HepG2 (cell line): ENCODE data around the gene E2F3. TPM values are rescaled to one million over a fixed set of nuclear protein-coding genes. Genes with fewer than 3 reads are reported as not detected.

ENCODE experiments used
- GATAD1 ChIP-seq: IDR thresholded peaks from 2 replicates; pipeline ENCODE4 v1.6.1; 2016; ENCODE audit warnings: missing genetic modification reagents, missing compliant biosample characterization
- GPN1 ChIP-seq: sonication (generic); formaldehyde crosslinking; IDR thresholded peaks from 2 replicates; pipeline ENCODE4 v1.5.1; 2020; ENCODE audit warnings: missing genetic modification reagents, borderline replicate concordance
- JUNB ChIP-seq: sonication (generic); formaldehyde crosslinking; IDR thresholded peaks from 2 replicates; pipeline ENCODE4 v1.8.0; 2022; ENCODE audit warnings: missing genetic modification reagents, mild to moderate bottlenecking, borderline replicate concordance
- KAT7 ChIP-seq: IDR thresholded peaks from 2 replicates; pipeline ENCODE4 v1.6.1; 2018; ENCODE audit warnings: borderline replicate concordance, missing compliant biosample characterization
- MED8 ChIP-seq: sonication (generic); formaldehyde crosslinking; IDR thresholded peaks from 2 replicates; pipeline ENCODE4 v1.8.1; 2023; ENCODE audit warnings: mild to moderate bottlenecking, missing genetic modification reagents; ENCODE audit not compliant: insufficient replicate concordance
- TAF15 ChIP-seq: fragments of 200-400 bp; formaldehyde crosslinking; IDR thresholded peaks from one replicate; pipeline ENCODE4 v1.6.1; 2018; ENCODE audit warnings: mild to moderate bottlenecking, low read depth, low read length; ENCODE audit not compliant: poor library complexity, severe bottlenecking
- TCF7 ChIP-seq: sonication (generic); IDR thresholded peaks from 2 replicates; pipeline ENCODE4 v1.6.1; 2016; ENCODE audit warnings: antibody characterized with exemption, low read depth
- ZNF180 ChIP-seq: sonication (generic); formaldehyde crosslinking; IDR thresholded peaks from 2 replicates; pipeline ENCODE4 v1.4.0; 2020; ENCODE audit warnings: low read depth, missing genetic modification reagents, borderline replicate concordance
- ZNF446 ChIP-seq: sonication (generic); formaldehyde crosslinking; IDR thresholded peaks from 2 replicates; pipeline ENCODE4 v1.5.0; 2020; ENCODE audit warnings: mild to moderate bottlenecking, missing genetic modification reagents
- ZNF512B ChIP-seq: sonication (generic); formaldehyde crosslinking; IDR thresholded peaks from 2 replicates; pipeline ENCODE4 v1.5.1; 2020; ENCODE audit warnings: missing genetic modification reagents, mild to moderate bottlenecking, borderline replicate concordance
- ZNF558 ChIP-seq: sonication (generic); formaldehyde crosslinking; IDR thresholded peaks from 2 replicates; pipeline ENCODE4 v1.9.0; 2022; ENCODE audit warnings: mild to moderate bottlenecking, missing genetic modification reagents, borderline replicate concordance
- ZNF713 ChIP-seq: sonication (generic); formaldehyde crosslinking; IDR thresholded peaks from 2 replicates; pipeline ENCODE4 v1.4.0; 2020; ENCODE audit warnings: mild to moderate bottlenecking, missing genetic modification reagents
- polyA plus RNA-seq, 8 experiments: library from polyadenylated mRNA; depleted of rRNA in 3 of 8; stranded (reverse) in 7 of 8; unstranded in 1 of 8; fragments of >200 nt; fragmentation: Illumina TruSeq in 4 of 8; extraction: Trizol in 4 of 8; gene quantifications; 2 replicates each; pipeline versions ENCODE4 v1.2.1 to v1.2.3, GENCODE V29; 2011 to 2016; ENCODE audit warnings: low read depth in 4 of 8, missing spikeins in 1 of 8, mixed read lengths in 1 of 8; ENCODE audit not compliant: insufficient read depth in 1 of 8
- total RNA-seq, 5 experiments: library from RNA; depleted of rRNA; stranded (reverse); fragments of >200 nt; fragmentation: Illumina TruSeq; extraction: Trizol; gene quantifications; 2 replicates each; pipeline ENCODE4 v1.2.3, GENCODE V29; 2016; ENCODE audit warnings: low read depth in 1 of 5
- TF ChIP-seq, protein P1 (sequence below): sonication (generic); formaldehyde crosslinking; IDR thresholded peaks from 2 replicates; pipeline ENCODE4 v1.5.0; 2020; ENCODE audit warnings: missing genetic modification reagents
- TF ChIP-seq, protein P2 (sequence below): sonication (generic); formaldehyde crosslinking; IDR thresholded peaks from 2 replicates; pipeline ENCODE4 v1.8.1; 2023; ENCODE audit warnings: mild to moderate bottlenecking, inconsistent platforms, moderate library complexity, missing genetic modification reagents, borderline replicate concordance
- TF ChIP-seq, protein P3 (sequence below): sonication (generic); formaldehyde crosslinking; IDR thresholded peaks from 2 replicates; pipeline ENCODE4 v1.5.1; 2020; ENCODE audit warnings: mild to moderate bottlenecking, missing genetic modification reagents, borderline replicate concordance

E2F3 gene
- total and polyA plus RNA-seq, 2 of the 13 experiments (the other 11 are each of a cell fraction or from before 2014, with no cell fraction given) = 8.5 to 12.7 TPM

- TF ChIP-seq KAT7 (CRISPR knock-in tag) (peak; percentile 69; the same call in 1 of the 2 replicates), ZNF512B (CRISPR knock-in tag) (no peak), ZNF558 (CRISPR knock-in tag) (no peak), ZNF446 (CRISPR knock-in tag) (no peak), JUNB (CRISPR knock-in tag) (no peak), TAF15 (no peak), TCF7 (no peak), MED8 (no peak), GPN1 (CRISPR knock-in tag) (no peak), ZNF713 (CRISPR knock-in tag) (no peak), GATAD1 (peak; percentile 100), ZNF180 (no peak)
- TF ChIP-seq, protein P1, sequence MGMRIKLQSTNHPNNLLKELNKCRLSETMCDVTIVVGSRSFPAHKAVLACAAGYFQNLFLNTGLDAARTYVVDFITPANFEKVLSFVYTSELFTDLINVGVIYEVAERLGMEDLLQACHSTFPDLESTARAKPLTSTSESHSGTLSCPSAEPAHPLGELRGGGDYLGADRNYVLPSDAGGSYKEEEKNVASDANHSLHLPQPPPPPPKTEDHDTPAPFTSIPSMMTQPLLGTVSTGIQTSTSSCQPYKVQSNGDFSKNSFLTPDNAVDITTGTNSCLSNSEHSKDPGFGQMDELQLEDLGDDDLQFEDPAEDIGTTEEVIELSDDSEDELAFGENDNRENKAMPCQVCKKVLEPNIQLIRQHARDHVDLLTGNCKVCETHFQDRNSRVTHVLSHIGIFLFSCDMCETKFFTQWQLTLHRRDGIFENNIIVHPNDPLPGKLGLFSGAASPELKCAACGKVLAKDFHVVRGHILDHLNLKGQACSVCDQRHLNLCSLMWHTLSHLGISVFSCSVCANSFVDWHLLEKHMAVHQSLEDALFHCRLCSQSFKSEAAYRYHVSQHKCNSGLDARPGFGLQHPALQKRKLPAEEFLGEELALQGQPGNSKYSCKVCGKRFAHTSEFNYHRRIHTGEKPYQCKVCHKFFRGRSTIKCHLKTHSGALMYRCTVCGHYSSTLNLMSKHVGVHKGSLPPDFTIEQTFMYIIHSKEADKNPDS (CRISPR knock-in tag) = no peak
- TF ChIP-seq, protein P2, sequence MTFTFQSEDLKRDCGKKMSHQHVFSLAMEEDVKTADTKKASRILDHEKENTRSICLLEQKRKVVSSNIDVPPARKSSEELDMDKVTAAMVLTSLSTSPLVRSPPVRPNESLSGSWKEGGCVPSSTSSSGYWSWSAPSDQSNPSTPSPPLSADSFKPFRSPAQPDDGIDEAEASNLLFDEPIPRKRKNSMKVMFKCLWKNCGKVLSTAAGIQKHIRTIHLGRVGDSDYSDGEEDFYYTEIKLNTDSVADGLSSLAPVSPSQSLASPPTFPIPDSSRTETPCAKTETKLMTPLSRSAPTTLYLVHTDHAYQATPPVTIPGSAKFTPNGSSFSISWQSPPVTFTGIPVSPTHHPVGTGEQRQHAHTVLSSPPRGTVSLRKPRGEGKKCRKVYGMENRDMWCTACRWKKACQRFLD (CRISPR knock-in tag) = peak; percentile 89; the same call in 1 of the 2 replicates
- TF ChIP-seq, protein P3, sequence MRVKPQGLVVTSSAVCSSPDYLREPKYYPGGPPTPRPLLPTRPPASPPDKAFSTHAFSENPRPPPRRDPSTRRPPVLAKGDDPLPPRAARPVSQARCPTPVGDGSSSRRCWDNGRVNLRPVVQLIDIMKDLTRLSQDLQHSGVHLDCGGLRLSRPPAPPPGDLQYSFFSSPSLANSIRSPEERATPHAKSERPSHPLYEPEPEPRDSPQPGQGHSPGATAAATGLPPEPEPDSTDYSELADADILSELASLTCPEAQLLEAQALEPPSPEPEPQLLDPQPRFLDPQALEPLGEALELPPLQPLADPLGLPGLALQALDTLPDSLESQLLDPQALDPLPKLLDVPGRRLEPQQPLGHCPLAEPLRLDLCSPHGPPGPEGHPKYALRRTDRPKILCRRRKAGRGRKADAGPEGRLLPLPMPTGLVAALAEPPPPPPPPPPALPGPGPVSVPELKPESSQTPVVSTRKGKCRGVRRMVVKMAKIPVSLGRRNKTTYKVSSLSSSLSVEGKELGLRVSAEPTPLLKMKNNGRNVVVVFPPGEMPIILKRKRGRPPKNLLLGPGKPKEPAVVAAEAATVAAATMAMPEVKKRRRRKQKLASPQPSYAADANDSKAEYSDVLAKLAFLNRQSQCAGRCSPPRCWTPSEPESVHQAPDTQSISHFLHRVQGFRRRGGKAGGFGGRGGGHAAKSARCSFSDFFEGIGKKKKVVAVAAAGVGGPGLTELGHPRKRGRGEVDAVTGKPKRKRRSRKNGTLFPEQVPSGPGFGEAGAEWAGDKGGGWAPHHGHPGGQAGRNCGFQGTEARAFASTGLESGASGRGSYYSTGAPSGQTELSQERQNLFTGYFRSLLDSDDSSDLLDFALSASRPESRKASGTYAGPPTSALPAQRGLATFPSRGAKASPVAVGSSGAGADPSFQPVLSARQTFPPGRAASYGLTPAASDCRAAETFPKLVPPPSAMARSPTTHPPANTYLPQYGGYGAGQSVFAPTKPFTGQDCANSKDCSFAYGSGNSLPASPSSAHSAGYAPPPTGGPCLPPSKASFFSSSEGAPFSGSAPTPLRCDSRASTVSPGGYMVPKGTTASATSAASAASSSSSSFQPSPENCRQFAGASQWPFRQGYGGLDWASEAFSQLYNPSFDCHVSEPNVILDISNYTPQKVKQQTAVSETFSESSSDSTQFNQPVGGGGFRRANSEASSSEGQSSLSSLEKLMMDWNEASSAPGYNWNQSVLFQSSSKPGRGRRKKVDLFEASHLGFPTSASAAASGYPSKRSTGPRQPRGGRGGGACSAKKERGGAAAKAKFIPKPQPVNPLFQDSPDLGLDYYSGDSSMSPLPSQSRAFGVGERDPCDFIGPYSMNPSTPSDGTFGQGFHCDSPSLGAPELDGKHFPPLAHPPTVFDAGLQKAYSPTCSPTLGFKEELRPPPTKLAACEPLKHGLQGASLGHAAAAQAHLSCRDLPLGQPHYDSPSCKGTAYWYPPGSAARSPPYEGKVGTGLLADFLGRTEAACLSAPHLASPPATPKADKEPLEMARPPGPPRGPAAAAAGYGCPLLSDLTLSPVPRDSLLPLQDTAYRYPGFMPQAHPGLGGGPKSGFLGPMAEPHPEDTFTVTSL (CRISPR knock-in tag) = no peak
Measured at GRCh38 chr6:20534295-20535262, 132.9 kb downstream of the E2F3 start, which contains the start of gene CDKAL1 (continued).
